ENCODE measurements around the gene TRIO. TPM values are rescaled to one million over a fixed set of nuclear protein-coding genes. Genes with fewer than 3 reads are reported as not detected.

The TRIO gene
- total RNA-seq, 4 donors from 2014 or later, result 290 to 370 (median 346) TPM

GRCh38 chr5:14222206-14222605 is 79.1 kb downstream of the TRIO start:
- DNase-seq (ENCODE audit: low spot score in 2 of 2), result no peak
- Histone ChIP-seq H3K4me3 (no peak overlapping the region), H3K36me3 (no peaks in the 10 kb centered on the region), H3K9me3 (no peaks in the 10 kb centered on the region), H3K4me1 (peaks cover 0 to 46% (median 24%) of the 10 kb centered on the region in 4 donors), H3K27ac (no peak overlapping the region), H3K27me3 (no peaks in the 10 kb centered on the region)
- TF ChIP-seq POLR2A (IDR thresholded peaks at IDR 0.05), result no peak
- TF ChIP-seq CTCF (IDR thresholded peaks at IDR 0.05), result no peak
- no peak for TF ChIP-seq EP300 (IDR thresholded peaks at IDR 0.05)
- 95 to 97% methylated on average over 3 of the region's 3 CpGs for WGBS, 2 donors

GRCh38 chr5:14223372-14223771 is 80.2 kb downstream of the TRIO start:
- H3K27ac ChIP-seq, result no peak overlapping the region
- TF ChIP-seq CTCF (IDR thresholded peaks at IDR 0.05) (no peak), POLR2A (IDR thresholded peaks at IDR 0.05) (no peak), EP300 (IDR thresholded peaks at IDR 0.05) (no peak)
- no peaks in the 10 kb centered on the region for H3K27me3 ChIP-seq
- DNase-seq (ENCODE audit: low spot score in 2 of 2), result no peak
- 60 to 67% methylated on average over 6 of the region's 6 CpGs for WGBS, 2 donors
- H3K4me3 ChIP-seq, result no peak overlapping the region
- H3K4me1 ChIP-seq, result peaks cover 0 to 35% (median 15%) of the 10 kb centered on the region in 4 donors
- no peaks in the 10 kb centered on the region for H3K36me3 ChIP-seq
- H3K9me3 ChIP-seq, result no peaks in the 10 kb centered on the region

- Histone ChIP-seq H3K27me3 (no peaks in the 10 kb centered on the region), H3K4me1 (peaks cover 0 to 15% (median 2%) of the 10 kb centered on the region in 4 donors), H3K36me3 (no peaks in the 10 kb centered on the region), H3K27ac (no peak overlapping the region), H3K9me3 (no peaks in the 10 kb centered on the region), H3K4me3 (no peak overlapping the region)
- no peak for TF ChIP-seq EP300 (IDR thresholded peaks at IDR 0.05)
- 84 to 93% methylated on average over 3 of the region's 3 CpGs for WGBS, 2 donors
- DNase-seq (ENCODE audit: low spot score in 2 of 2), result no peak
Measured at GRCh38 chr5:14225173-14225834, 82.2 kb downstream of the TRIO start.

- WGBS, 2 donors, result 96 to 97% methylated on average over 4 of the region's 4 CpGs
- Histone ChIP-seq H3K9me3 (no peaks in the 10 kb centered on the region), H3K4me3 (no peak overlapping the region), H3K36me3 (no peaks in the 10 kb centered on the region), H3K27ac (no peak overlapping the region), H3K27me3 (no peaks in the 10 kb centered on the region), H3K4me1 (peaks cover 0 to 11% (median 0%) of the 10 kb centered on the region in 4 donors)
- no peak for DNase-seq (ENCODE audit: low spot score in 2 of 2)
- TF ChIP-seq POLR2A (IDR thresholded peaks at IDR 0.05), result no peak
- no peak for TF ChIP-seq CTCF (IDR thresholded peaks at IDR 0.05)
- TF ChIP-seq EP300 (IDR thresholded peaks at IDR 0.05), result no peak
Measured at GRCh38 chr5:14226149-14226548, 83.0 kb downstream of the TRIO start.

- no peaks in the 10 kb centered on the region for H3K9me3 ChIP-seq
- H3K4me3 ChIP-seq, result no peak overlapping the region
- no peaks in the 10 kb centered on the region for H3K36me3 ChIP-seq
- peaks cover 0 to 11% (median 0%) of the 10 kb centered on the region in 4 donors for H3K4me1 ChIP-seq
- WGBS, 2 donors, result 95 to 97% methylated on average over 6 of the region's 6 CpGs
- TF ChIP-seq EP300 (IDR thresholded peaks at IDR 0.05), result no peak
- no peak for TF ChIP-seq CTCF (IDR thresholded peaks at IDR 0.05)
- TF ChIP-seq POLR2A (IDR thresholded peaks at IDR 0.05), result no peak
- no peaks in the 10 kb centered on the region for H3K27me3 ChIP-seq
- no peak overlapping the region for H3K27ac ChIP-seq
- no peak for DNase-seq (ENCODE audit: low spot score in 2 of 2)
Measured at GRCh38 chr5:14226554-14226953, 83.4 kb downstream of the TRIO start.
